Stimulated activated CD8-positive, alpha-beta memory T cell treated with anti-CD3 and anti-CD28 coated beads, Interleukin-7, amount 100 ng/mL, for 1 hour (primary cell): ENCODE results near the gene FYN.
"Not testable (repeated sequence)": the region's sequence is repeated elsewhere in the genome, so short reads cannot be mapped to it uniquely, and the experiment has no call there.

Source experiments
- DNase-seq, 2 donors: peaks; one replicate each; pipeline ENCODE4 v3.0.0-alpha.2; 2020; ENCODE audit warnings: low read depth in 2 of 2

Gene FYN

GRCh38 chr6:111660531-111660930 is 212.7 kb downstream of the FYN start:
- DNase-seq, result no peak

- no peak for DNase-seq
Measured at GRCh38 chr6:111658462-111659154, 214.6 kb downstream of the FYN start.

- DNase-seq, result no peak
Measured at GRCh38 chr6:111657146-111657545, 216.1 kb downstream of the FYN start.

- DNase-seq, result no peak
Measured at GRCh38 chr6:111653979-111654378, 219.3 kb downstream of the FYN start.

- no peak for DNase-seq
Measured at GRCh38 chr6:111653434-111653833, 219.8 kb downstream of the FYN start.

- no peak for DNase-seq
Measured at GRCh38 chr6:111652156-111652555, 221.1 kb downstream of the FYN start.

- DNase-seq, result no peak
Measured at GRCh38 chr6:111651185-111652034, 221.8 kb downstream of the FYN start.

GRCh38 chr6:111650049-111650448 is 223.2 kb downstream of the FYN start:
- no peak for DNase-seq

GRCh38 chr6:111648100-111648499 is 225.2 kb downstream of the FYN start:
- no peak for DNase-seq

GRCh38 chr6:111646942-111647341 is 226.3 kb downstream of the FYN start:
- no peak for DNase-seq

- no peak for DNase-seq
Measured at GRCh38 chr6:111646034-111646433, 227.2 kb downstream of the FYN start.

GRCh38 chr6:111644893-111645430 is 228.3 kb downstream of the FYN start:
- DNase-seq, result no peak

- DNase-seq, result no peak
Measured at GRCh38 chr6:111642463-111643158, 230.6 kb downstream of the FYN start.

- DNase-seq, result no peak
Measured at GRCh38 chr6:111639266-111639665, 234.0 kb downstream of the FYN start.

- not testable (repeated sequence) for DNase-seq
Measured at GRCh38 chr6:111634981-111635380, 238.3 kb downstream of the FYN start.

- DNase-seq, result no peak
Measured at GRCh38 chr6:111633822-111634221, 239.4 kb downstream of the FYN start.

GRCh38 chr6:111632468-111633247 is 240.6 kb downstream of the FYN start:
- no peak for DNase-seq

- DNase-seq, result no peak
Measured at GRCh38 chr6:111631903-111632460, 241.3 kb downstream of the FYN start.

GRCh38 chr6:111631018-111631417 is 242.2 kb downstream of the FYN start:
- no peak for DNase-seq

GRCh38 chr6:111628142-111628850 is 245.0 kb downstream of the FYN start:
- DNase-seq, result no peak

GRCh38 chr6:111626441-111626840 is 246.8 kb downstream of the FYN start:
- DNase-seq, result no peak
